ENCODE measurements around the gene ZIC5. TPM values are rescaled to one million over a fixed set of nuclear protein-coding genes. Genes with fewer than 3 reads are reported as not detected.

Gene ZIC5
- total and polyA plus RNA-seq, 11 donors: not detected

- Histone ChIP-seq H3K36me3 (no peaks in the 10 kb centered on the region), H3K4me3 (peak overlapping the region in 1 of 12 donors; percentile 7), H3K27ac (no peak overlapping the region), H3K4me1 (peaks cover 0 to 6% (median 0%) of the 10 kb centered on the region in 12 donors), H3K27me3 (peaks cover 50 to 99% (median 76%) of the 10 kb centered on the region in 9 donors), H3K9me3 (no peaks in the 10 kb centered on the region)
- WGBS, 4 donors: 38 to 48% (median 45%) methylated on average over 20 to 40 of the region's 40 CpGs
- intact Hi-C loops (cut with DNase I): no loop called here
- TF ChIP-seq CTCF (IDR thresholded peaks at IDR 0.05) (no peak), POLR2A (IDR thresholded peaks at IDR 0.05) (no peak)
- DNase-seq (no peak), ATAC-seq (peak in 1 of 4 donors; percentile 39)
These were observed 26.2 kb upstream of the ZIC5 start for GRCh38 chr13:99997702-99998214.

GRCh38 chr13:99996381-99996973 is 24.9 kb upstream of the ZIC5 start:
- no peak overlapping the region for H3K27ac ChIP-seq
- H3K4me3 ChIP-seq: no peak overlapping the region
- TF ChIP-seq POLR2A (IDR thresholded peaks at IDR 0.05) (no peak), CTCF (IDR thresholded peaks at IDR 0.05) (no peak)
- H3K27me3 ChIP-seq: peaks cover 62 to 100% (median 89%) of the 10 kb centered on the region in 9 donors
- 14 to 18% (median 18%) methylated on average over 8 of the region's 8 CpGs for WGBS, 4 donors
- no peaks in the 10 kb centered on the region for H3K9me3 ChIP-seq
- no peaks in the 10 kb centered on the region for H3K36me3 ChIP-seq
- intact Hi-C loops (cut with DNase I): no loop called here
- DNase-seq: no peak
- H3K4me1 ChIP-seq: peaks cover 0 to 6% (median 0%) of the 10 kb centered on the region in 12 donors
- ATAC-seq: no peak

GRCh38 chr13:99995589-99996380 is 24.2 kb upstream of the ZIC5 start:
- no peak overlapping the region for H3K4me3 ChIP-seq
- no peak for DNase-seq
- H3K4me1 ChIP-seq: peaks cover 0 to 9% (median 0%) of the 10 kb centered on the region in 12 donors
- peaks cover 68 to 100% (median 96%) of the 10 kb centered on the region in 9 donors for H3K27me3 ChIP-seq
- no peak overlapping the region for H3K27ac ChIP-seq
- ATAC-seq: no peak
- H3K36me3 ChIP-seq: no peaks in the 10 kb centered on the region
- H3K9me3 ChIP-seq: no peaks in the 10 kb centered on the region
- 4 to 8% (median 7%) methylated on average over 21 of the region's 21 CpGs for WGBS, 4 donors
- TF ChIP-seq CTCF (IDR thresholded peaks at IDR 0.05) (no peak), POLR2A (IDR thresholded peaks at IDR 0.05) (no peak)
- intact Hi-C loops (cut with DNase I): no loop called here

GRCh38 chr13:99995104-99995588 is 23.6 kb upstream of the ZIC5 start:
- 12 to 26% (median 19%) methylated on average over 3 of the region's 3 CpGs for WGBS, 4 donors
- no peaks in the 10 kb centered on the region for H3K9me3 ChIP-seq
- ATAC-seq (no peak), DNase-seq (no peak)
- TF ChIP-seq CTCF (IDR thresholded peaks at IDR 0.05): no peak
- no peak for TF ChIP-seq POLR2A (IDR thresholded peaks at IDR 0.05)
- no peak overlapping the region for H3K27ac ChIP-seq
- intact Hi-C loops (cut with DNase I): no loop called here
- H3K4me1 ChIP-seq: peaks cover 0 to 15% (median 0%) of the 10 kb centered on the region in 12 donors
- H3K36me3 ChIP-seq: no peaks in the 10 kb centered on the region
- H3K4me3 ChIP-seq: no peak overlapping the region
- peaks cover 74 to 100% (median 98%) of the 10 kb centered on the region in 9 donors for H3K27me3 ChIP-seq
